HCT116 (cell line): ENCODE results near the gene ATOH8. TPM values are rescaled to one million over a fixed set of nuclear protein-coding genes. Genes with fewer than 3 reads are reported as not detected.

Source experiments
- ELF1 ChIP-seq: IDR thresholded peaks from 2 replicates; pipeline ENCODE4 v1.6.1; 2012; ENCODE audit warnings: low read depth, borderline replicate concordance
- POLR2AphosphoS5 ChIP-seq: IDR thresholded peaks from 2 replicates; pipeline ENCODE4 v1.6.1; 2011; ENCODE audit warnings: mild to moderate bottlenecking, low read depth, low read length, moderate library complexity
- total RNA-seq: library from RNA; stranded (reverse); gene quantifications from one replicate; pipeline ENCODE4 v1.2.1, GENCODE V29; 2021; ENCODE audit not compliant: unreplicated experiment
- TF ChIP-seq, protein P1 (sequence below): IDR thresholded peaks from 2 replicates; pipeline ENCODE4 v1.6.1; 2012; ENCODE audit warnings: low read depth
- TF ChIP-seq, protein P2 (sequence below): IDR thresholded peaks from 2 replicates; pipeline ENCODE4 v1.6.1; 2011; ENCODE audit warnings: mild to moderate bottlenecking, low read length, moderate library complexity; ENCODE audit not compliant: insufficient replicate concordance; ENCODE audit errors: extremely low read depth

Gene ATOH8
- total RNA-seq, 1 experiment from 2014 or later: 0.74 TPM

DNA sequence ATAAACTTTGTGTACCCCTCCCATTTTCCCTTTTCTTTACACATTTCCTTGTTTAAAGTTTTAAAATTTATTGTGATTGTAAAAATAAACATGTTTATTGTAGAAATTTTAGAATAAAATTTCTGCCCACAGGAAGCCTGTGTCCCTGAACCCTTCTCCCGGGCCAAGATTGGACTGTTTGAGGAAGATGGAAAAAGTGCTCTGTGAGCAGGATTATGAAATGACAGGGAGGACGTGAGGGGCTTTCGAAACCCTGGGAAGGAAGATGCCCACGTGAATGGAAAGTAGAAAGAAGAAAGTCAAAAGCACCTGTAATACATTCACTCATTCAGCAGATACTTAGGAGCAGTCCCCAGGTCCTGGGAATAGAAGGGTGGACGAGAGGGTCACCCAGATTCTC is 25.4 kb upstream of the ATOH8 start (continued):
- TF ChIP-seq, protein P1, sequence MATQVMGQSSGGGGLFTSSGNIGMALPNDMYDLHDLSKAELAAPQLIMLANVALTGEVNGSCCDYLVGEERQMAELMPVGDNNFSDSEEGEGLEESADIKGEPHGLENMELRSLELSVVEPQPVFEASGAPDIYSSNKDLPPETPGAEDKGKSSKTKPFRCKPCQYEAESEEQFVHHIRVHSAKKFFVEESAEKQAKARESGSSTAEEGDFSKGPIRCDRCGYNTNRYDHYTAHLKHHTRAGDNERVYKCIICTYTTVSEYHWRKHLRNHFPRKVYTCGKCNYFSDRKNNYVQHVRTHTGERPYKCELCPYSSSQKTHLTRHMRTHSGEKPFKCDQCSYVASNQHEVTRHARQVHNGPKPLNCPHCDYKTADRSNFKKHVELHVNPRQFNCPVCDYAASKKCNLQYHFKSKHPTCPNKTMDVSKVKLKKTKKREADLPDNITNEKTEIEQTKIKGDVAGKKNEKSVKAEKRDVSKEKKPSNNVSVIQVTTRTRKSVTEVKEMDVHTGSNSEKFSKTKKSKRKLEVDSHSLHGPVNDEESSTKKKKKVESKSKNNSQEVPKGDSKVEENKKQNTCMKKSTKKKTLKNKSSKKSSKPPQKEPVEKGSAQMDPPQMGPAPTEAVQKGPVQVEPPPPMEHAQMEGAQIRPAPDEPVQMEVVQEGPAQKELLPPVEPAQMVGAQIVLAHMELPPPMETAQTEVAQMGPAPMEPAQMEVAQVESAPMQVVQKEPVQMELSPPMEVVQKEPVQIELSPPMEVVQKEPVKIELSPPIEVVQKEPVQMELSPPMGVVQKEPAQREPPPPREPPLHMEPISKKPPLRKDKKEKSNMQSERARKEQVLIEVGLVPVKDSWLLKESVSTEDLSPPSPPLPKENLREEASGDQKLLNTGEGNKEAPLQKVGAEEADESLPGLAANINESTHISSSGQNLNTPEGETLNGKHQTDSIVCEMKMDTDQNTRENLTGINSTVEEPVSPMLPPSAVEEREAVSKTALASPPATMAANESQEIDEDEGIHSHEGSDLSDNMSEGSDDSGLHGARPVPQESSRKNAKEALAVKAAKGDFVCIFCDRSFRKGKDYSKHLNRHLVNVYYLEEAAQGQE: no peak
- TF ChIP-seq, protein P2, sequence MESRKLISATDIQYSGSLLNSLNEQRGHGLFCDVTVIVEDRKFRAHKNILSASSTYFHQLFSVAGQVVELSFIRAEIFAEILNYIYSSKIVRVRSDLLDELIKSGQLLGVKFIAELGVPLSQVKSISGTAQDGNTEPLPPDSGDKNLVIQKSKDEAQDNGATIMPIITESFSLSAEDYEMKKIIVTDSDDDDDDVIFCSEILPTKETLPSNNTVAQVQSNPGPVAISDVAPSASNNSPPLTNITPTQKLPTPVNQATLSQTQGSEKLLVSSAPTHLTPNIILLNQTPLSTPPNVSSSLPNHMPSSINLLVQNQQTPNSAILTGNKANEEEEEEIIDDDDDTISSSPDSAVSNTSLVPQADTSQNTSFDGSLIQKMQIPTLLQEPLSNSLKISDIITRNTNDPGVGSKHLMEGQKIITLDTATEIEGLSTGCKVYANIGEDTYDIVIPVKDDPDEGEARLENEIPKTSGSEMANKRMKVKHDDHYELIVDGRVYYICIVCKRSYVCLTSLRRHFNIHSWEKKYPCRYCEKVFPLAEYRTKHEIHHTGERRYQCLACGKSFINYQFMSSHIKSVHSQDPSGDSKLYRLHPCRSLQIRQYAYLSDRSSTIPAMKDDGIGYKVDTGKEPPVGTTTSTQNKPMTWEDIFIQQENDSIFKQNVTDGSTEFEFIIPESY: no peak
- TF ChIP-seq ELF1 (no peak), POLR2AphosphoS5 (no peak)
